Naive thymus-derived CD4-positive, alpha-beta T cell (primary cell): ENCODE data around the gene PPIL6. TPM values are rescaled to one million over a fixed set of nuclear protein-coding genes. Genes with fewer than 3 reads are reported as not detected.

Experiments
- ATAC-seq: fragments of 150-1000 bp; cut with Tn5 transposase; 2 replicates; pipeline ENCODE4 v1.10.0; 2021; ENCODE audit warnings: mild to moderate bottlenecking, moderate library complexity
- CTCF ChIA-PET: fragments of 350-600 bp; sonication (Branson Sonifier 250); formaldehyde crosslinking; loops from one replicate; lab custom pipeline; 2021; ENCODE audit warnings: antibody characterized with exemption; lab: Charles Lee
- POLR2A ChIA-PET: fragments of 350-600 bp; sonication (Branson Sonifier 250); formaldehyde crosslinking; loops from one replicate; lab custom pipeline; 2021; ENCODE audit warnings: antibody characterized with exemption, inconsistent platforms; lab: Charles Lee
- DNase-seq, 9 donors: peaks; one replicate each; pipeline versions ENCODE4 v3.0.0 to v3.0.0-alpha.2; 2020 to 2022; ENCODE audit warnings: mixed read lengths in 1 of 9
- H3K27ac ChIP-seq: one replicate; pipeline ENCODE4 v1.7.0; 2013; ENCODE audit warnings: mild to moderate bottlenecking, low read depth, low read length, moderate library complexity
- H3K27me3 ChIP-seq, 2 donors: one replicate each; pipeline ENCODE4 v1.7.0; 2013; ENCODE audit warnings: low read length in 2 of 2, mild to moderate bottlenecking in 2 of 2, moderate library complexity in 2 of 2; ENCODE audit not compliant: control insufficient read depth in 2 of 2, insufficient read depth in 2 of 2
- H3K36me3 ChIP-seq, 3 experiments: 1 replicate in 2 of 3; 2 replicates in 1 of 3; pipeline ENCODE4 v1.7.0; 2013; ENCODE audit warnings: low read length in 3 of 3, mild to moderate bottlenecking in 3 of 3, moderate library complexity in 1 of 3; ENCODE audit not compliant: insufficient read depth in 3 of 3, control insufficient read depth in 2 of 3
- H3K4me1 ChIP-seq, 2 donors: one replicate each; pipeline ENCODE4 v1.7.0; 2013; ENCODE audit warnings: low read length in 2 of 2, mild to moderate bottlenecking in 2 of 2, moderate library complexity in 1 of 2; ENCODE audit not compliant: control insufficient read depth in 2 of 2, insufficient read depth in 2 of 2
- H3K4me3 ChIP-seq: 2 replicates; pipeline ENCODE4 v1.7.0; 2013; ENCODE audit warnings: mild to moderate bottlenecking, low read length
- H3K9me3 ChIP-seq, 3 experiments: 1 replicate in 2 of 3; 2 replicates in 1 of 3; pipeline ENCODE4 v1.7.0; 2013; ENCODE audit warnings: low read length in 3 of 3; ENCODE audit not compliant: control insufficient read depth in 2 of 3
- H3K27ac Mint-ChIP-seq, 9 donors: one replicate each; pipeline ENCODE4 v1.8.0; 2020 to 2022; ENCODE audit warnings: mixed read lengths in 9 of 9, mild to moderate bottlenecking in 8 of 9, moderate library complexity in 5 of 9, inconsistent platforms in 2 of 9
- H3K27me3 Mint-ChIP-seq, 5 donors: one replicate each; pipeline ENCODE4 v1.8.0; 2021 to 2022; ENCODE audit warnings: mixed read lengths in 5 of 5, mild to moderate bottlenecking in 1 of 5
- H3K36me3 Mint-ChIP-seq, 5 donors: one replicate each; pipeline ENCODE4 v1.8.0; 2020 to 2022; ENCODE audit warnings: mixed read lengths in 5 of 5, mild to moderate bottlenecking in 3 of 5, inconsistent platforms in 1 of 5
- H3K4me1 Mint-ChIP-seq, 7 donors: one replicate each; pipeline ENCODE4 v1.8.0; 2020 to 2022; ENCODE audit warnings: mixed read lengths in 7 of 7, mild to moderate bottlenecking in 3 of 7, inconsistent platforms in 1 of 7
- H3K4me3 Mint-ChIP-seq, 10 donors: one replicate each; pipeline ENCODE4 v1.8.0; 2020 to 2022; ENCODE audit warnings: mild to moderate bottlenecking in 10 of 10, mixed read lengths in 10 of 10, moderate library complexity in 6 of 10, inconsistent platforms in 2 of 10
- H3K9me3 Mint-ChIP-seq, 11 donors: one replicate each; pipeline ENCODE4 v1.8.0; 2020 to 2022; ENCODE audit warnings: mixed read lengths in 11 of 11, mild to moderate bottlenecking in 4 of 11, inconsistent platforms in 1 of 11, moderate library complexity in 1 of 11
- intact Hi-C, 2 donors: fragments of 100-400 bp; cut with micrococcal nuclease; formaldehyde crosslinking; loops; one replicate each; pipeline ENCODE4 v1.15.1; 2023
- polyA plus RNA-seq, 2 donors: library from polyadenylated mRNA; unstranded; fragments of 300-500 nt; fragmentation: Illumina TruSeq; gene quantifications; one replicate each; pipeline ENCODE4 v1.2.3, GENCODE V29; 2021
- total RNA-seq, 6 experiments: library from RNA in 5 of 6; stranded (reverse) in 5 of 6; gene quantifications; 1 replicate in 5 of 6; 2 replicates in 1 of 6; pipeline ENCODE4 v1.2.3 and lab custom pipeline; 2021 to 2026

PPIL6 gene
- total and polyA plus RNA-seq, 7 experiments from 2014 or later: 0.13 to 1.9 (median 0.51) TPM; not detected in 1

DNA sequence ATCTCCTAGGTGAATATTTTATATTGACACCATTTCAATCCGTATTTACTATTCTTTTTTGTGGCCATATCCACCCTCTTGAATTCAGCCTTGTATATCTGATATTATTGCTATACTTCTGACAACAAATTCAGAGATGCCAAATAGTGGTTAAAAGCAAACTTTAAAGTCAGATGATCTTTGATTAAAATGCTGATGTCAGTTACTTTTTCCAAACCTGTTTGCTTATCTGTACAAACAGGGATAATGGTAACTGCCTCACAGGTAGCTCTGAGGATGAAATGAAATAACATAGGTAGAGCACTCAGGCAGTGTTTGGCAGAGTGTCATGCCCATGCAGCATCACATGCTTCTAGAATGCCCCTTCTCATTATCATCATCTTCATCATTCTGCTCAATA, 19.2 kb downstream of the PPIL6 start:
- Histone ChIP-seq H3K27me3 (no peaks in the 10 kb centered on the region), H3K4me1 (no peaks in the 10 kb centered on the region), H3K27ac (no peak overlapping the region), H3K36me3 (no peaks in the 10 kb centered on the region), H3K4me3 (no peak overlapping the region), H3K9me3 (no peaks in the 10 kb centered on the region)
- DNase-seq (no peak), ATAC-seq (no peak)
- ChIA-PET CTCF (interaction anchor here (0.7 kb wide), 1 partner anchor 600 kb away, joined by 3 read pairs; no protein-coding TSS in a partner anchor), POLR2A (interaction anchor here (0.6 kb wide), 1 partner anchor 69 kb away, joined by 3 read pairs; no protein-coding TSS in a partner anchor)
- Mint-ChIP-seq H3K4me3 (no peak overlapping the region), H3K27ac (no peak overlapping the region), H3K4me1 (peaks cover 0 to 6% (median 0%) of the 10 kb centered on the region in 7 donors), H3K36me3 (no peaks in the 10 kb centered on the region), H3K9me3 (no peaks in the 10 kb centered on the region), H3K27me3 (peaks cover 0 to 19% (median 0%) of the 10 kb centered on the region in 5 donors)
- intact Hi-C loops: no loop called here

DNA sequence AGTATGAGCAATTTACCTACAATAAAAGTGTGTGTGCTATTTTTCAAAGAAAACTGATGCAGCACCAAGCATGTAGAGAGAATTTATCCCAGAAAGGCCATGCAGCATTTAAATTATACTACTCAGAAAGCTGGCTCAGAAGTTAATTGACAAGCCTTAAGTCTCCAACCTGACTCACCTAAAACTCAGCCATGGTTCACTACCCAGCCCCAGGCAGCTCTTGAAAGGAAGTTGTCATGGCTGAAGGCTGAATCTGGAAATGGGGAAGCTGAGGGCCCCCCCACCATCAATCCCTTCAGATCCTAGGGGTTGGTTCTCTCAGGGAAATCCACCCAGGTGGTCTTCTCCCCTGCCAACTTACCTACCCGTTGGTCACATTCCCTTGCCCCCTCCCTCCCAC, 19.7 kb downstream of the PPIL6 start:
- no peak overlapping the region for H3K4me3 ChIP-seq
- ChIA-PET POLR2A (interaction anchor here (0.6 kb wide), 1 partner anchor 68 kb away, joined by 3 read pairs; no protein-coding TSS in a partner anchor), CTCF (no interaction called here)
- intact Hi-C loops: no loop called here
- no peak overlapping the region for H3K4me3 Mint-ChIP-seq
- H3K4me1 ChIP-seq: no peaks in the 10 kb centered on the region
- H3K9me3 ChIP-seq: no peaks in the 10 kb centered on the region
- H3K36me3 Mint-ChIP-seq: no peaks in the 10 kb centered on the region
- ATAC-seq (no peak), DNase-seq (no peak)
- H3K27ac Mint-ChIP-seq: no peak overlapping the region
- H3K27ac ChIP-seq: no peak overlapping the region
- no peaks in the 10 kb centered on the region for H3K36me3 ChIP-seq
- peaks cover 0 to 6% (median 0%) of the 10 kb centered on the region in 7 donors for H3K4me1 Mint-ChIP-seq
- no peaks in the 10 kb centered on the region for H3K9me3 Mint-ChIP-seq
- no peaks in the 10 kb centered on the region for H3K27me3 ChIP-seq
- peaks cover 0 to 17% (median 0%) of the 10 kb centered on the region in 5 donors for H3K27me3 Mint-ChIP-seq

DNA sequence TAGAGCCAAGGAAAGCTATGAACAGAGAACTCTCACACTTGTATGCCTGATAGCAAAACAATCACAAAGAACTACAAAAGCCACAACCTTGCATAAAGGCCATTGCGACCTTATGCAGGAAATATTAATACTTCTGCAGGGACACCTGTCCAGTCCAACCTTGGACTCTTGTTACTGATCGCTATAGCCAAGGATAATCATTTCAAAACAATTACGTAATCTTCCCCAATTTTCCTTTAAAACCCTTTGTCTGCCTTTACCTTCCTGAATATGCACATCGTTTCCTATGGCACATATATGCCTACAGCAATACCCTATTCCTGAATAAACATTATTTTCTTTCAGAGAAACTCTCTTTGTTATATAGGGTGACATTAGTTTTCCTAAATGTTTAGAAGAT, 22.8 kb downstream of the PPIL6 start:
- Histone ChIP-seq H3K9me3 (no peaks in the 10 kb centered on the region), H3K27me3 (no peaks in the 10 kb centered on the region), H3K36me3 (no peaks in the 10 kb centered on the region), H3K27ac (no peak overlapping the region), H3K4me1 (no peaks in the 10 kb centered on the region), H3K4me3 (no peak overlapping the region)
- Mint-ChIP-seq H3K27ac (no peak overlapping the region), H3K9me3 (peaks cover 0 to 2% (median 0%) of the 10 kb centered on the region in 11 donors), H3K36me3 (no peaks in the 10 kb centered on the region), H3K4me3 (no peak overlapping the region), H3K27me3 (peaks cover 0 to 40% (median 0%) of the 10 kb centered on the region in 5 donors), H3K4me1 (no peaks in the 10 kb centered on the region)
- intact Hi-C loops: no loop called here
- CTCF ChIA-PET: no interaction called here
- DNase-seq (no peak), ATAC-seq (no peak)
- POLR2A ChIA-PET: no interaction called here

DNA sequence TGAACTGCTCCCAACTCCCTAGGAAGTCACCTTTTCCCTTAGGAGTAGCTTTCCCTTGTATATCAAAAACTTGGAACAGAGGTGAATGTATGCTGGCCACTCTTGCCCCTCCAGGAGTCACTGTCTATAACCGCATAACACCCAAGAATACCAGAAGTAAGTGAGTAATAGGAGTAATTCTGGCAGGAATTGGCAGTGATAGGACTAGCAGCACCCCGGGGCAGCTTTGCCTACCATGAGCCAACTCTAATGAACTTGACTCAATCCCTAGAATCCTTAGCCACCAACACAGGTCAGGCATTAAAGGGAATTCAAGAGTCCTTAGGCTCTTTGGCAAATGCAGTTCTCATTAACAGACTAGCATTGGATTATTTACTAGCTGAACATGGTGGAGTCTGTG, 29.4 kb downstream of the PPIL6 start:
- Histone ChIP-seq H3K4me1 (no peaks in the 10 kb centered on the region), H3K27me3 (no peaks in the 10 kb centered on the region), H3K4me3 (no peak overlapping the region), H3K36me3 (no peaks in the 10 kb centered on the region), H3K9me3 (no peaks in the 10 kb centered on the region), H3K27ac (no peak overlapping the region)
- POLR2A ChIA-PET: no interaction called here
- CTCF ChIA-PET: no interaction called here
- Mint-ChIP-seq H3K36me3 (no peaks in the 10 kb centered on the region), H3K27me3 (peaks cover 0 to 44% (median 0%) of the 10 kb centered on the region in 5 donors), H3K9me3 (peaks cover 0 to 2% (median 0%) of the 10 kb centered on the region in 11 donors), H3K4me3 (no peak overlapping the region), H3K27ac (no peak overlapping the region), H3K4me1 (no peaks in the 10 kb centered on the region)
- intact Hi-C loops: no loop called here
- DNase-seq: no peak
- no peak for ATAC-seq

DNA sequence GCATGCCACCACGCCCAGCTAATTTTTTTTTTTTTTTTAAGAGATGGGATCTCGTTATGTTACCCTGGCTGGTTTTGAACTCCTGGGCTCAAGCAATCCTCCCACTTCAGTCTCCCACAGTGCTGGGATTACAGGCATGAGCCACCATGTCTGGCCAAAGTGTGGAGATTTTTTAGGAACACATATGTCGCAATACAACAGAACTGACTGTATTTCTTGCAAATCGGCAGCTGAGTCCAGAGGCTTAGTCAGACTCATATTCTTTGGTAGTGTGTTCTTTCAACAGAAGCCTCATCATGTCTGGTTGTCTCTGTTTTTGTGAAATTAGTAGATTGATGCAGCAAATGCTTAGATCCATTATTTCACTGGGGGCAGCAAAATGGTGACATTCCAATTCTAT, 34.2 kb downstream of the PPIL6 start:
- Histone ChIP-seq H3K9me3 (no peaks in the 10 kb centered on the region), H3K4me1 (no peaks in the 10 kb centered on the region), H3K27ac (no peak overlapping the region), H3K4me3 (no peak overlapping the region), H3K36me3 (no peaks in the 10 kb centered on the region), H3K27me3 (no peaks in the 10 kb centered on the region)
- intact Hi-C loops: no loop called here
- DNase-seq (no peak), ATAC-seq (no peak)
- ChIA-PET CTCF (no interaction called here), POLR2A (no interaction called here)
- Mint-ChIP-seq H3K9me3 (no peaks in the 10 kb centered on the region), H3K27me3 (peaks cover 0 to 22% (median 0%) of the 10 kb centered on the region in 5 donors), H3K27ac (no peak overlapping the region), H3K4me3 (no peak overlapping the region), H3K36me3 (no peaks in the 10 kb centered on the region), H3K4me1 (no peaks in the 10 kb centered on the region)

DNA sequence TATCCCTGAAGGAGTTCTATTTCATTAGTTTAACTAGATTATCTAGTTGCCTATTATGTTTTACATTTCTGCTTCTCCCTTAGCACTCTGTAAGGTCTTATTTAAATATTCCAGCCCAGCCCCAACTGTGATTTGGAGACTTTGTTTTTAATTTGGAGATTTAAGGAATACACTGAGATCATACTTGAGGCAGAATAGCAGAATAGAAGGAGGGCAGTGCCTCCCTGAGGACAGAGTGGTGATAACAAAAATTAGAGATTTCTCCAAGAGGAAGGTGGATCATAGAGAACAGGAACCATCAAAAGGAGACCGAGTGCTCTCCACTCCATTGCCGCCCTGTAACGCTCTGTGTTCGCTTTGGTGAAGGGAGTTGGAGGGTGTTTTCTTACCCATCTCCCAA, 43.4 kb downstream of the PPIL6 start:
- no peak overlapping the region for H3K27ac Mint-ChIP-seq
- peaks cover 0 to 6% (median 0%) of the 10 kb centered on the region in 7 donors for H3K4me1 Mint-ChIP-seq
- H3K4me3 Mint-ChIP-seq: no peak overlapping the region
- H3K27me3 Mint-ChIP-seq: peaks cover 0 to 2% (median 0%) of the 10 kb centered on the region in 5 donors
- Histone ChIP-seq H3K4me1 (no peaks in the 10 kb centered on the region), H3K27me3 (no peaks in the 10 kb centered on the region), H3K4me3 (no peak overlapping the region), H3K36me3 (no peaks in the 10 kb centered on the region), H3K9me3 (no peaks in the 10 kb centered on the region), H3K27ac (no peak overlapping the region)
- H3K36me3 Mint-ChIP-seq: peaks cover 0 to 2% (median 0%) of the 10 kb centered on the region in 5 donors
- intact Hi-C loops: no loop called here
- ATAC-seq (peak; percentile 61), DNase-seq (no peak)
- POLR2A ChIA-PET: interaction anchor here (0.6 kb wide), 2 partner anchors 91 to 209 kb away, joined by 4 to 5 read pairs; no protein-coding TSS in a partner anchor
- no peaks in the 10 kb centered on the region for H3K9me3 Mint-ChIP-seq
- CTCF ChIA-PET: interaction anchor here (0.7 kb wide), 1 partner anchor 29 kb away, joined by 3 read pairs; no protein-coding TSS in a partner anchor
